PFSK-1 (cell line): ENCODE results near the gene CMC1.

Source experiments
- FOXP2 ChIP-seq: optimal IDR thresholded peaks from 2 replicates; pipeline ENCODE3; 2011; ENCODE audit warnings: borderline replicate concordance, control low read depth, inconsistent platforms; ENCODE audit not compliant: insufficient read depth; ENCODE audit errors: extremely low read length, extremely low read depth
- POLR2AphosphoS5 ChIP-seq: IDR thresholded peaks from 2 replicates; pipeline ENCODE4 v1.6.1; 2012; ENCODE audit warnings: low read depth, mild to moderate bottlenecking, control low read depth, low read length, moderate library complexity
- SIN3A ChIP-seq: IDR thresholded peaks from 2 replicates; pipeline ENCODE4 v1.6.1; 2012; ENCODE audit warnings: mild to moderate bottlenecking, low read length, moderate library complexity, borderline replicate concordance; ENCODE audit not compliant: insufficient read depth
- TAF1 ChIP-seq: IDR thresholded peaks from 2 replicates; pipeline ENCODE4 v1.6.1; 2012; ENCODE audit warnings: low read length, control low read depth, borderline replicate concordance; ENCODE audit not compliant: insufficient read depth
- TF ChIP-seq, protein P1 (sequence below), 2 experiments: IDR thresholded peaks; 2 replicates each; pipeline versions ENCODE4 v1.6.1 to v1.8.0; 2011 to 2012; ENCODE audit warnings: low read depth in 2 of 2, low read length in 2 of 2, control low read depth in 1 of 2, inconsistent platforms in 1 of 2, mild to moderate bottlenecking in 1 of 2, moderate library complexity in 1 of 2; ENCODE audit not compliant: insufficient read depth in 1 of 2

DNA sequence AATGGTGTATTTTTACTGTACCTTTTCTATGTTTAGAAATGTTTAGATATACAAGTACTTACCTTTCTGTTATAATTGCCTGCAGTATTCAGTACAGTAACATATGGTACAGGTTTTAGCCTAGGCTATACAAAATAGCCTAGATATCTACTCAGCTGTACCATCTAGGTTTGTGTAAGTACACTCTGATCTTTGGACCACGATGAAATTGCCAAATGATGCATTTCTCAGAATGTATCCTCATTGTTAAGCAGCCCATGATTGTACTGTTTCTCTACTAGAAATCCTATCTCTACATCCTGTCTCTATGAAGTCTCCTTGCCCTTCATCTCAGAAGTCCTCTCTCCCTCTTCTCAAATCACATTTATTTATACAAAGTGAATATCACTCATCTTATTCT lies 74.3 kb downstream of the CMC1 start:
- no peak for TF ChIP-seq POLR2AphosphoS5
- TF ChIP-seq, protein P1, sequence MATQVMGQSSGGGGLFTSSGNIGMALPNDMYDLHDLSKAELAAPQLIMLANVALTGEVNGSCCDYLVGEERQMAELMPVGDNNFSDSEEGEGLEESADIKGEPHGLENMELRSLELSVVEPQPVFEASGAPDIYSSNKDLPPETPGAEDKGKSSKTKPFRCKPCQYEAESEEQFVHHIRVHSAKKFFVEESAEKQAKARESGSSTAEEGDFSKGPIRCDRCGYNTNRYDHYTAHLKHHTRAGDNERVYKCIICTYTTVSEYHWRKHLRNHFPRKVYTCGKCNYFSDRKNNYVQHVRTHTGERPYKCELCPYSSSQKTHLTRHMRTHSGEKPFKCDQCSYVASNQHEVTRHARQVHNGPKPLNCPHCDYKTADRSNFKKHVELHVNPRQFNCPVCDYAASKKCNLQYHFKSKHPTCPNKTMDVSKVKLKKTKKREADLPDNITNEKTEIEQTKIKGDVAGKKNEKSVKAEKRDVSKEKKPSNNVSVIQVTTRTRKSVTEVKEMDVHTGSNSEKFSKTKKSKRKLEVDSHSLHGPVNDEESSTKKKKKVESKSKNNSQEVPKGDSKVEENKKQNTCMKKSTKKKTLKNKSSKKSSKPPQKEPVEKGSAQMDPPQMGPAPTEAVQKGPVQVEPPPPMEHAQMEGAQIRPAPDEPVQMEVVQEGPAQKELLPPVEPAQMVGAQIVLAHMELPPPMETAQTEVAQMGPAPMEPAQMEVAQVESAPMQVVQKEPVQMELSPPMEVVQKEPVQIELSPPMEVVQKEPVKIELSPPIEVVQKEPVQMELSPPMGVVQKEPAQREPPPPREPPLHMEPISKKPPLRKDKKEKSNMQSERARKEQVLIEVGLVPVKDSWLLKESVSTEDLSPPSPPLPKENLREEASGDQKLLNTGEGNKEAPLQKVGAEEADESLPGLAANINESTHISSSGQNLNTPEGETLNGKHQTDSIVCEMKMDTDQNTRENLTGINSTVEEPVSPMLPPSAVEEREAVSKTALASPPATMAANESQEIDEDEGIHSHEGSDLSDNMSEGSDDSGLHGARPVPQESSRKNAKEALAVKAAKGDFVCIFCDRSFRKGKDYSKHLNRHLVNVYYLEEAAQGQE (IDR thresholded peaks at IDR 0.05; ENCODE audit: insufficient read depth in 1 of 2, low read depth in 2 of 2, low read length in 2 of 2) = no peak
- no peak for TF ChIP-seq TAF1
- no peak for TF ChIP-seq FOXP2
- no peak for TF ChIP-seq SIN3A
